ENCODE measurements around the gene FHL1. TPM values are rescaled to one million over a fixed set of nuclear protein-coding genes. Genes with fewer than 3 reads are reported as not detected.

The FHL1 gene
- total and polyA plus RNA-seq, 2 of the 4 experiments (the other 2 are of a cell fraction) = 69.4 to 72.9 TPM

- CTCF ChIA-PET = interaction anchor here (0.6 kb wide), 1 partner anchor 223 kb away, joined by 4 read pairs; no protein-coding TSS in a partner anchor
- Histone ChIP-seq H2AK9ac (replicated peaks; ENCODE audit: low read depth, low read length, poor library complexity) (no peak overlapping the region), H2BK120ac (ENCODE audit: low read depth, low read length) (no peak overlapping the region), H4K8ac (ENCODE audit: low read depth in 2 of 2, low read length in 2 of 2) (no peak overlapping the region), H3K9me3 (ENCODE audit: control insufficient read depth, insufficient read depth, low read length) (no peaks in the 10 kb centered on the region), H2AFZ (replicated peaks; ENCODE audit: low read length, poor library complexity) (no peak overlapping the region), H3K56ac (ENCODE audit: extremely low read depth, insufficient read depth, low read length) (no peak overlapping the region), H3K4me1 (ENCODE audit: control insufficient read depth, insufficient read depth, low read length) (peaks cover 4% of the 10 kb centered on the region; the same call in 1 of the 2 replicates), H2AK5ac (ENCODE audit: low read depth, low read length) (no peak overlapping the region), H3K4me3 (ENCODE audit: insufficient read depth, low read depth, low read length) (no peak overlapping the region), H3K27ac (ENCODE audit: insufficient read depth, low read length) (no peak overlapping the region), H3K9ac (ENCODE audit: low read depth, low read length) (no peak overlapping the region), H2BK15ac (ENCODE audit: low read depth, low read length) (no peak overlapping the region), H4K20me1 (ENCODE audit: insufficient read depth, low read length) (no peaks in the 10 kb centered on the region), H3K4me2 (ENCODE audit: low read depth, low read length) (no peak overlapping the region), H4K91ac (ENCODE audit: insufficient read depth, low read depth, low read length) (no peak overlapping the region), H3K9me1 (ENCODE audit: insufficient read depth, low read length) (no peaks in the 10 kb centered on the region), H3K14ac (replicated peaks; ENCODE audit: low read depth, low read length) (no peak overlapping the region), H3K4ac (ENCODE audit: low read depth, low read length) (no peak overlapping the region), H2BK5ac (ENCODE audit: low read depth, low read length, poor library complexity, severe bottlenecking) (no peak overlapping the region), H4K5ac (ENCODE audit: low read depth, low read length) (no peak overlapping the region), H3K79me1 (ENCODE audit: low read depth in 1 of 2, low read length in 2 of 2) (0 out of 4 replicates have a peak, but pooled peaks cover 0 to 4% of the 10 kb centered on the region in 2 experiments), H2BK20ac (ENCODE audit: low read depth, low read length) (no peak overlapping the region), H3K18ac (ENCODE audit: low read depth, low read length) (no peak overlapping the region), H3K27me3 (ENCODE audit: control insufficient read depth, insufficient read depth, low read length) (no peaks in the 10 kb centered on the region), H3K23ac (ENCODE audit: low read depth, low read length) (no peak overlapping the region), H3K36me3 (ENCODE audit: control insufficient read depth, insufficient read depth, low read length) (peaks cover 12% of the 10 kb centered on the region)
- TF ChIP-seq FOS (IDR thresholded peaks at IDR 0.05; ENCODE audit: low read depth, low read length) (no peak), MAFK (IDR thresholded peaks at IDR 0.05; ENCODE audit: low read depth, low read length) (peak; percentile 96)
- ATAC-seq (ENCODE audit: low read depth) (no peak), DNase-seq (no peak)
- intact Hi-C loops (cut with micrococcal nuclease) = no loop called here
- POLR2A ChIA-PET (ENCODE audit: unreplicated experiment) = no interaction called here
- in situ Hi-C loops (cut with MboI; ENCODE audit: low sequenced_read_pairs) = no loop called here
- dilution Hi-C loops (cut with HindIII; ENCODE audit: low sequenced_read_pairs, unreplicated experiment) = no loop called here
- BruUV-seq (replicated peaks) = no TSS peak
Measured at GRCh38 chrX:136227074-136227473, 79.7 kb downstream of the FHL1 start.
